ENCODE measurements around the gene KLC1. TPM values are rescaled to one million over a fixed set of nuclear protein-coding genes. Genes with fewer than 3 reads are reported as not detected.
"Not testable (repeated sequence)": the region's sequence is repeated elsewhere in the genome, so short reads cannot be mapped to it uniquely, and the experiment has no call there.

Gene KLC1
- total and polyA plus RNA-seq, 2 donors (not counting 1 experiment from before 2014, with no cell fraction given) = 102 to 243 TPM

GRCh38 chr14:103607822-103608221 lies 21.2 kb upstream of the KLC1 start:
- DNase-seq = no peak
- Mint-ChIP-seq H3K27me3 (peaks cover 8% of the 10 kb centered on the region), H3K4me1 (peaks cover 14% of the 10 kb centered on the region), H3K4me3 (peak overlapping the region; percentile 91), H3K27ac (no peak overlapping the region), H3K9me3 (ENCODE audit: insufficient read depth) (peaks cover 2% of the 10 kb centered on the region)
- Histone ChIP-seq H3K4me2 (replicated peaks; ENCODE audit: low read depth, low read length, poor library complexity, severe bottlenecking) (peak overlapping the region; percentile 75), H4K20me1 (ENCODE audit: control insufficient read depth, insufficient read depth, low read length, poor library complexity, severe bottlenecking) (no peaks in the 10 kb centered on the region), H3K27ac (ENCODE audit: low read length in 2 of 2) (no peak overlapping the region), H3K4me3 (ENCODE audit: control extremely low read depth in 1 of 5, extremely low read depth in 1 of 5, insufficient read depth in 1 of 5, low read depth in 2 of 5, low read length in 4 of 5) (peak overlapping the region in 4 of 5 experiments; percentile 14 to 55 (median 31)), H3K9me3 (ENCODE audit: control extremely low read depth in 1 of 3, control insufficient read depth in 2 of 3, insufficient read depth in 1 of 3, low read length in 2 of 3) (peaks cover 1 to 31% (median 8%) of the 10 kb centered on the region in 3 donors), H3K27me3 (replicated peaks in 1 of 4; ENCODE audit: control extremely low read depth in 1 of 4, control insufficient read depth in 3 of 4, insufficient read depth in 4 of 4, low read length in 3 of 4) (peaks cover 0 to 37% (median 9%) of the 10 kb centered on the region in 4 experiments), H3K4me1 (ENCODE audit: control insufficient read depth in 2 of 2, insufficient read depth in 2 of 2, low read length in 2 of 2) (peaks cover 19 to 20% of the 10 kb centered on the region in 2 donors), H3K79me2 (ENCODE audit: control insufficient read depth, insufficient read depth, low read length) (no peaks in the 10 kb centered on the region), H3K9ac (ENCODE audit: low read length) (peak overlapping the region; percentile 47), H2AFZ (ENCODE audit: insufficient read depth, low read depth, low read length, poor library complexity, severe bottlenecking) (peak overlapping the region; percentile 57), H3K36me3 (replicated peaks in 1 of 2; ENCODE audit: control extremely low read depth in 1 of 2, control insufficient read depth in 1 of 2, extremely low read depth in 1 of 2, insufficient read depth in 2 of 2, low read length in 1 of 2) (no peaks in the 10 kb centered on the region)
- POLR2A ChIA-PET = no interaction called here
- WGBS (ENCODE audit: insufficient coverage) = 28% methylated on average over 15 of the region's 15 CpGs
- intact Hi-C loops (cut with micrococcal nuclease) = loop anchor here (1.0 kb wide), 1 partner anchor 71 kb away; no protein-coding TSS in a partner anchor
- ATAC-seq (ENCODE audit: low read depth) = no peak
- CTCF ChIA-PET = interaction anchor here (1.0 to 1.8 kb wide), 4 partner anchors 49 to 201 kb away, joined by 3 to 7 read pairs (median 5); no protein-coding TSS in a partner anchor
- no peak for TF ChIP-seq EZH2 (IDR thresholded peaks at IDR 0.05; ENCODE audit: borderline replicate concordance, insufficient read depth, low read depth, low read length, poor library complexity, severe bottlenecking)
- TF ChIP-seq, protein P1, sequence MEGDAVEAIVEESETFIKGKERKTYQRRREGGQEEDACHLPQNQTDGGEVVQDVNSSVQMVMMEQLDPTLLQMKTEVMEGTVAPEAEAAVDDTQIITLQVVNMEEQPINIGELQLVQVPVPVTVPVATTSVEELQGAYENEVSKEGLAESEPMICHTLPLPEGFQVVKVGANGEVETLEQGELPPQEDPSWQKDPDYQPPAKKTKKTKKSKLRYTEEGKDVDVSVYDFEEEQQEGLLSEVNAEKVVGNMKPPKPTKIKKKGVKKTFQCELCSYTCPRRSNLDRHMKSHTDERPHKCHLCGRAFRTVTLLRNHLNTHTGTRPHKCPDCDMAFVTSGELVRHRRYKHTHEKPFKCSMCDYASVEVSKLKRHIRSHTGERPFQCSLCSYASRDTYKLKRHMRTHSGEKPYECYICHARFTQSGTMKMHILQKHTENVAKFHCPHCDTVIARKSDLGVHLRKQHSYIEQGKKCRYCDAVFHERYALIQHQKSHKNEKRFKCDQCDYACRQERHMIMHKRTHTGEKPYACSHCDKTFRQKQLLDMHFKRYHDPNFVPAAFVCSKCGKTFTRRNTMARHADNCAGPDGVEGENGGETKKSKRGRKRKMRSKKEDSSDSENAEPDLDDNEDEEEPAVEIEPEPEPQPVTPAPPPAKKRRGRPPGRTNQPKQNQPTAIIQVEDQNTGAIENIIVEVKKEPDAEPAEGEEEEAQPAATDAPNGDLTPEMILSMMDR (IDR thresholded peaks at IDR 0.05) = no peak

- WGBS (ENCODE audit: insufficient coverage) = 100% methylated on average over 1 of the region's 4 CpGs
- H3K4me3 Mint-ChIP-seq; H2AFZ ChIP-seq (ENCODE audit: insufficient read depth, low read depth, low read length, poor library complexity, severe bottlenecking); POLR2A ChIA-PET; intact Hi-C loops (cut with micrococcal nuclease); DNase-seq; H3K4me2 ChIP-seq (replicated peaks; ENCODE audit: low read depth, low read length, poor library complexity, severe bottlenecking); H3K4me3 ChIP-seq (ENCODE audit: control extremely low read depth in 1 of 5, extremely low read depth in 1 of 5, insufficient read depth in 1 of 5, low read depth in 2 of 5, low read length in 4 of 5); ATAC-seq (ENCODE audit: low read depth); H3K27me3 Mint-ChIP-seq; H3K79me2 ChIP-seq (ENCODE audit: control insufficient read depth, insufficient read depth, low read length); H3K36me3 ChIP-seq (replicated peaks in 1 of 2; ENCODE audit: control extremely low read depth in 1 of 2, control insufficient read depth in 1 of 2, extremely low read depth in 1 of 2, insufficient read depth in 2 of 2, low read length in 1 of 2); H3K27ac Mint-ChIP-seq; H4K20me1 ChIP-seq (ENCODE audit: control insufficient read depth, insufficient read depth, low read length, poor library complexity, severe bottlenecking); H3K9me3 Mint-ChIP-seq (ENCODE audit: insufficient read depth); H3K9ac ChIP-seq (ENCODE audit: low read length); H3K27ac ChIP-seq (ENCODE audit: low read length in 2 of 2): not testable (repeated sequence)
- Histone ChIP-seq H3K27me3 (replicated peaks in 1 of 4; ENCODE audit: control extremely low read depth in 1 of 4, control insufficient read depth in 3 of 4, insufficient read depth in 4 of 4, low read length in 3 of 4) (peaks cover 0 to 37% (median 9%) of the 10 kb centered on the region in 4 experiments), H3K4me1 (ENCODE audit: control insufficient read depth in 2 of 2, insufficient read depth in 2 of 2, low read length in 2 of 2) (peaks cover 19 to 20% of the 10 kb centered on the region in 2 donors), H3K9me3 (ENCODE audit: control extremely low read depth in 1 of 3, control insufficient read depth in 2 of 3, insufficient read depth in 1 of 3, low read length in 2 of 3) (peaks cover 1 to 31% (median 8%) of the 10 kb centered on the region in 3 donors)
- CTCF ChIA-PET = interaction anchor here (0.7 to 1.8 kb wide), 2 partner anchors 71 to 181 kb away, joined by 3 to 6 read pairs; no protein-coding TSS in a partner anchor
- peaks cover 14% of the 10 kb centered on the region for H3K4me1 Mint-ChIP-seq
Observed at GRCh38 chr14:103609081-103609480, 19.9 kb upstream of the KLC1 start.

All from B cell (primary cell).